Hepatocyte (in vitro differentiated cells): ENCODE measurements around the gene RNF19B. TPM values are rescaled to one million over a fixed set of nuclear protein-coding genes. Genes with fewer than 3 reads are reported as not detected.

ENCODE experiments used
- DNase-seq: peaks from one replicate; pipeline ENCODE4 v3.0.0-alpha.2; 2016; ENCODE audit warnings: low spot score
- H2AFZ ChIP-seq: fragments of 200-600 bp; sonication (generic); 2 replicates; pipeline ENCODE4 v1.6.0; 2016; ENCODE audit warnings: antibody characterized with exemption, mild to moderate bottlenecking
- H3K27ac ChIP-seq: fragments of 200-600 bp; sonication (generic); 2 replicates; pipeline ENCODE4 v1.5.1; 2016; ENCODE audit warnings: mild to moderate bottlenecking
- H3K27me3 ChIP-seq: fragments of 200-600 bp; sonication (generic); 2 replicates; pipeline ENCODE4 v1.6.1; 2016
- H3K36me3 ChIP-seq: fragments of 200-600 bp; sonication (generic); replicated peaks from 2 replicates; pipeline ENCODE4 v1.5.1; 2016; ENCODE audit warnings: low read depth; ENCODE audit not compliant: insufficient read depth
- H3K4me1 ChIP-seq: fragments of 200-600 bp; sonication (generic); 2 replicates; pipeline ENCODE4 v1.5.1; 2016; ENCODE audit warnings: mild to moderate bottlenecking, moderate library complexity; ENCODE audit not compliant: insufficient read depth
- H3K4me2 ChIP-seq: fragments of 200-600 bp; sonication (generic); 2 replicates; pipeline ENCODE4 v1.6.0; 2016
- H3K4me3 ChIP-seq: fragments of 200-600 bp; sonication (generic); 2 replicates; pipeline ENCODE4 v1.5.1; 2016; ENCODE audit warnings: mild to moderate bottlenecking
- H3K79me2 ChIP-seq: fragments of 200-600 bp; sonication (generic); 2 replicates; pipeline ENCODE4 v1.6.0; 2017; ENCODE audit warnings: mild to moderate bottlenecking
- H3K9me2 ChIP-seq: fragments of 200-600 bp; sonication (generic); replicated peaks from 2 replicates; pipeline ENCODE4 v1.6.0; 2017; ENCODE audit warnings: mild to moderate bottlenecking; ENCODE audit not compliant: insufficient read depth
- H3K9me3 ChIP-seq: fragments of 200-600 bp; sonication (generic); 2 replicates; pipeline ENCODE4 v1.5.1; 2016; ENCODE audit warnings: low read depth, mild to moderate bottlenecking
- H4K20me1 ChIP-seq: fragments of 200-600 bp; sonication (generic); 2 replicates; pipeline ENCODE4 v1.6.0; 2016; ENCODE audit warnings: mild to moderate bottlenecking; ENCODE audit not compliant: insufficient read depth, poor library complexity, severe bottlenecking
- CTCF ChIP-seq: fragments of 200-600 bp; sonication (generic); IDR thresholded peaks from 2 replicates; pipeline ENCODE4 v1.5.1; 2016; ENCODE audit warnings: antibody characterized with exemption, mild to moderate bottlenecking; ENCODE audit not compliant: poor library complexity
- EZH2 ChIP-seq: fragments of 200-600 bp; sonication (generic); IDR thresholded peaks from 2 replicates; pipeline ENCODE4 v1.6.1; 2016; ENCODE audit warnings: antibody characterized with exemption, mild to moderate bottlenecking, borderline replicate concordance
- EZH2phosphoT487 ChIP-seq: fragments of 200-600 bp; sonication (generic); IDR thresholded peaks from one replicate; pipeline ENCODE4 v1.6.1; 2018; ENCODE audit warnings: antibody characterized with exemption, mild to moderate bottlenecking, low read depth, moderate library complexity; ENCODE audit not compliant: unreplicated experiment, severe bottlenecking
- WGBS: methylation state at CpG from one replicate; pipeline ENCODE4 v1.1.6; 2016; ENCODE audit warnings: low lambda C conversion rate; ENCODE audit errors: missing lambda C conversion rate; 5-methylcytosine and 5-hydroxymethylcytosine counted together
- polyA plus RNA-seq: library from polyadenylated mRNA; unstranded; fragments of >200 nt; fragmentation: Nextera tagmentation; extraction: Ambion mirVana; gene quantifications from 2 replicates; pipeline ENCODE4 v1.2.1, GENCODE V29; 2016
- total RNA-seq: library from RNA; depleted of rRNA; stranded (reverse); fragments of >200 nt; gene quantifications from 2 replicates; pipeline ENCODE4 v1.2.3, GENCODE V29; 2014

The RNF19B gene
- total and polyA plus RNA-seq, 2 experiments from 2014 or later = 15.5 to 16.1 TPM

DNA sequence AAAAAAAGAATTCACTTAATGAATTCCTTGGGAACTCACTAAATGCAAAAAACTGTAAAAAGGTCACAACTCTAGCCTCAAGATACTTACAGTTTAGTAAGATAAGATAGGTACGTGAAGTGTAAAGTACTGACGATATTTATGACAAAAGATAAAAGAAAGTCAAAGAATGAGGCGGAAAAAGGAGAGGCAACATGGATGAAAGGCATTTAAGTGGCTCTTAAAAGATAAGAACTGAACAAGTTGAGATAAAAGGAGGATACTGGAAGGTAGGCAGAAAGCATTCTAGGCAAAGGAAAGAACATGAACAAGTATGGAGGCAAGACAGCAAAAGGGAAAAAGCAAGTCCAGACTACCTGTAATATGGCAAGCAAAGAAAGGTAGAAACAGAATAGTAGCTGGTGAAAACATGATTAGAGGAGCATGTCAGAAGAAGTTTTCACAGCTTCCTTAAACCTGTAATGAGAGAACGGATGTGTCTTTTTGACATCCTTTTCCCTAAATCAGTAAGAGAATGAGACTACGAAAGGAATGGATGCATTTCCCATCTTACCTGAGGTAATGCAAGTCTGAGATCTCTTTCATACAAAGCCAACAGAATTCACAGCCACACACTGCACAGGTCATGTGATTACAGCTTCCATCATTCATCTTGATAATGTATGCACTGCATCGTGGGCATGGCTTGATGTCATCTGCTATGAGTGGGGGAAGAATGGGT, 16.8 kb downstream of the RNF19B start:
- 64% methylated on average over 6 of the region's 6 CpGs for WGBS
- no peak for TF ChIP-seq EZH2
- TF ChIP-seq CTCF = no peak
- TF ChIP-seq EZH2phosphoT487 = no peak
- Histone ChIP-seq H3K4me2 (peak overlapping the region; percentile 12), H3K27me3 (no peaks in the 10 kb centered on the region), H3K79me2 (peaks cover 37% of the 10 kb centered on the region), H3K4me1 (peaks cover 32% of the 10 kb centered on the region), H3K9me2 (no peaks in the 10 kb centered on the region), H3K9me3 (no peaks in the 10 kb centered on the region), H3K36me3 (no peaks in the 10 kb centered on the region), H4K20me1 (no peaks in the 10 kb centered on the region), H2AFZ (no peak overlapping the region), H3K27ac (peak overlapping the region; percentile 89), H3K4me3 (no peak overlapping the region)
- DNase-seq = no peak

DNA sequence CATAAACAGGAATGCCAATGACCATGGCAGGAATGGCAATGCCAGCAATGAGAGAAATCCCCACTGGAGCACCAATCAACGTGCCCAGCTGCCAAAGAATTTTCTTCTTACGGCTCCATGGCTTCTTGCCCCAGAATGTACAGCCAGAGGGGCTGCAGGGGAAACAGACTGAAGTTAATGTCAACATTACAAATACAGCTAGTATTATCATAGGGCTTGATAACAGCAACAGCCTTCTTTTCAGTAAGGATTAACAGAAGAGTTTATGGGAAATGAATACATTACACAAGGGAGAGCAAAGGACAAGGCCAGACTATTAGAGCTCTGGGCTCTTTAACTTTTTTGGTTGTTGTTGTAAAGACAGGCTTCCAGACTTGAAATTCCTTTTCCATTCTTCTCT, 18.2 kb downstream of the RNF19B start:
- H3K9me2 ChIP-seq = no peaks in the 10 kb centered on the region
- H4K20me1 ChIP-seq = no peaks in the 10 kb centered on the region
- H3K79me2 ChIP-seq = peaks cover 23% of the 10 kb centered on the region
- no peak overlapping the region for H2AFZ ChIP-seq
- DNase-seq = no peak
- peak overlapping the region; percentile 89 for H3K27ac ChIP-seq
- 67% methylated on average over 2 of the region's 2 CpGs for WGBS
- H3K4me1 ChIP-seq = peaks cover 32% of the 10 kb centered on the region
- no peak for TF ChIP-seq EZH2
- no peak for TF ChIP-seq EZH2phosphoT487
- TF ChIP-seq CTCF = no peak
- peak overlapping the region; percentile 67 for H3K4me2 ChIP-seq
- no peaks in the 10 kb centered on the region for H3K36me3 ChIP-seq
- H3K9me3 ChIP-seq = no peaks in the 10 kb centered on the region
- H3K27me3 ChIP-seq = no peaks in the 10 kb centered on the region
- H3K4me3 ChIP-seq = no peak overlapping the region

- H3K36me3 ChIP-seq = no peaks in the 10 kb centered on the region
Observed at GRCh38 chr1:32944180-32944579, 20.4 kb downstream of the RNF19B start.

More at GRCh38 chr1:32944180-32944579, 20.4 kb downstream of the RNF19B start:
- H3K4me1 ChIP-seq = peaks cover 34% of the 10 kb centered on the region
- H2AFZ ChIP-seq = no peak overlapping the region
- no peak for DNase-seq
- no peaks in the 10 kb centered on the region for H3K9me2 ChIP-seq
- no peak overlapping the region for H3K4me2 ChIP-seq
- no peaks in the 10 kb centered on the region for H3K27me3 ChIP-seq
- H3K9me3 ChIP-seq = no peaks in the 10 kb centered on the region
- H4K20me1 ChIP-seq = no peaks in the 10 kb centered on the region
- H3K79me2 ChIP-seq = peaks cover 4% of the 10 kb centered on the region
- no peak overlapping the region for H3K4me3 ChIP-seq
- no peak overlapping the region for H3K27ac ChIP-seq
- TF ChIP-seq EZH2phosphoT487 (no peak), CTCF (no peak), EZH2 (no peak)
